Tibial nerve (tissue), 4 donors: ENCODE results near the gene PPY. TPM values are rescaled to one million over a fixed set of nuclear protein-coding genes. Genes with fewer than 3 reads are reported as not detected.

ENCODE experiments used
- DNase-seq, 2 donors: peaks; one replicate each; pipeline ENCODE4 v3.0.0-alpha.2; 2019; ENCODE audit warnings: low spot score in 2 of 2
- H3K27ac ChIP-seq, 4 donors: fragments of 200-600 bp; sonication (generic) in 3 of 4; one replicate each; pipeline ENCODE4 v1.5.1; 2017 to 2019; ENCODE audit warnings: mild to moderate bottlenecking in 1 of 4
- H3K27me3 ChIP-seq, 2 donors: fragments of 200-600 bp; sonication (generic) in 1 of 2; one replicate each; pipeline versions ENCODE4 v1.5.1 to v1.6.0; 2017 to 2019
- H3K36me3 ChIP-seq, 3 donors: fragments of 200-600 bp; sonication (generic); one replicate each; pipeline ENCODE4 v1.5.1; 2018 to 2019
- H3K4me1 ChIP-seq, 4 donors: fragments of 200-600 bp; sonication (generic) in 3 of 4; one replicate each; pipeline ENCODE4 v1.5.1; 2017 to 2019
- H3K4me3 ChIP-seq, 4 donors: fragments of 200-600 bp; sonication (generic) in 3 of 4; one replicate each; pipeline ENCODE4 v1.5.1; 2017 to 2019; ENCODE audit warnings: mild to moderate bottlenecking in 1 of 4, moderate library complexity in 1 of 4
- H3K9me3 ChIP-seq, 4 donors: fragments of 200-600 bp; sonication (generic) in 3 of 4; one replicate each; pipeline ENCODE4 v1.5.1; 2017 to 2019
- EP300 ChIP-seq, 2 donors: sonication (generic); formaldehyde crosslinking; IDR thresholded peaks; one replicate each; pipeline ENCODE4 v1.6.1; 2017; ENCODE audit warnings: antibody characterized with exemption in 2 of 2, mild to moderate bottlenecking in 1 of 2
- POLR2A ChIP-seq, 2 donors: fragments of 450-650 bp; IDR thresholded peaks; one replicate each; pipeline ENCODE4 v1.6.1; 2017; ENCODE audit warnings: antibody characterized with exemption in 2 of 2, mild to moderate bottlenecking in 2 of 2, moderate library complexity in 2 of 2
- WGBS, 2 donors: methylation state at CpG; one replicate each; pipeline ENCODE4 v1.1.5; 2018; 5-methylcytosine and 5-hydroxymethylcytosine counted together
- total RNA-seq, 4 donors: library from RNA; depleted of rRNA; stranded (reverse); fragments of >200 nt; gene quantifications; one replicate each; pipeline ENCODE4 v1.1.0, GENCODE V29; 2016
- TF ChIP-seq, protein P1 (sequence below), 5 experiments: fragments of 200-600 bp in 3 of 5; fragments of 450-650 bp in 2 of 5; sonication (generic) in 3 of 5; IDR thresholded peaks; one replicate each; pipeline ENCODE4 v1.5.1; 2016 to 2019; ENCODE audit warnings: antibody characterized with exemption in 5 of 5, mild to moderate bottlenecking in 3 of 5, moderate library complexity in 2 of 5

PPY gene
- total RNA-seq, 4 donors from 2014 or later, result not detected

DNA sequence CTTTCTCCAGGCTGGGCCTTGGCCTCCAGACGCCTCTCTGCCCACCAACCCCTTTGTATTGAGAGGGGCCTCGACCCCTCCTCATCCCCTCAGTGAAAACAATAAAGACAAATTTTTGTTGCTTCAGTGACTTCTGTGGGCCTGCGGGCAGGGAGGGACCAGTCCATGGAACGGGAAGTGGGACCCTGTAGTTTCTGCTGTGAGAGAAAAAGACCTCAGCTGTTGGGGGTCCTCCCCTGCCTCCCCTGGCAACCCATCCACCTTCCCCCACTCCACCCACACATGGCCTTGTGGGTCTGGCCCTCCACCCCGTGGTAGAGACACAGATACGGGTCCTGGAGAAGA is 3.5 kb downstream of the PPY start:
- WGBS, 2 donors, result 57 to 58% methylated on average over 6 of the region's 6 CpGs
- Histone ChIP-seq H3K27me3 (peaks cover 0 to 52% of the 10 kb centered on the region in 2 donors), H3K9me3 (no peaks in the 10 kb centered on the region), H3K27ac (no peak overlapping the region), H3K4me1 (peaks cover 0 to 8% (median 3%) of the 10 kb centered on the region in 4 donors), H3K4me3 (no peak overlapping the region), H3K36me3 (no peaks in the 10 kb centered on the region)
- DNase-seq, result no peak
- no peak for TF ChIP-seq POLR2A (IDR thresholded peaks at IDR 0.05)
- TF ChIP-seq, protein P1, sequence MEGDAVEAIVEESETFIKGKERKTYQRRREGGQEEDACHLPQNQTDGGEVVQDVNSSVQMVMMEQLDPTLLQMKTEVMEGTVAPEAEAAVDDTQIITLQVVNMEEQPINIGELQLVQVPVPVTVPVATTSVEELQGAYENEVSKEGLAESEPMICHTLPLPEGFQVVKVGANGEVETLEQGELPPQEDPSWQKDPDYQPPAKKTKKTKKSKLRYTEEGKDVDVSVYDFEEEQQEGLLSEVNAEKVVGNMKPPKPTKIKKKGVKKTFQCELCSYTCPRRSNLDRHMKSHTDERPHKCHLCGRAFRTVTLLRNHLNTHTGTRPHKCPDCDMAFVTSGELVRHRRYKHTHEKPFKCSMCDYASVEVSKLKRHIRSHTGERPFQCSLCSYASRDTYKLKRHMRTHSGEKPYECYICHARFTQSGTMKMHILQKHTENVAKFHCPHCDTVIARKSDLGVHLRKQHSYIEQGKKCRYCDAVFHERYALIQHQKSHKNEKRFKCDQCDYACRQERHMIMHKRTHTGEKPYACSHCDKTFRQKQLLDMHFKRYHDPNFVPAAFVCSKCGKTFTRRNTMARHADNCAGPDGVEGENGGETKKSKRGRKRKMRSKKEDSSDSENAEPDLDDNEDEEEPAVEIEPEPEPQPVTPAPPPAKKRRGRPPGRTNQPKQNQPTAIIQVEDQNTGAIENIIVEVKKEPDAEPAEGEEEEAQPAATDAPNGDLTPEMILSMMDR (IDR thresholded peaks at IDR 0.05), result no peak
- no peak for TF ChIP-seq EP300 (IDR thresholded peaks at IDR 0.05)

DNA sequence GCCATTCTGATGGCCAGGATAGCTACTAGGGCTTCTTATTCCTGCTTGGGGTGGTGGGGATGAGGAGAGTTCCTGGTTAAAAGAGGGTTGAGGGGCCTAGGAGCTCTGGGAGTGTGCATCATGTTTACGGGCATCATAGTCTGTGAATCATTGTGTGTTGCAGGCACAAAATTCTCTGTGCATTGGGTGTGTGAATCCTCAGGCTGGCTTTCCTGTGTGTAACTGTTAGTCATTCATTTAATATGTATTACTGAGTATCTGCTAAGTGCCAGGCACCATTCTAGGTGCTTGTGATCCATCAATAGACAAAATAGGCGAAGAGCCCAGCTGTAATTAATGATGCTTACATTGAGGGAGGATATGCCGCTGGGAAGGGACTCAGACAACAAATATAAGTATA is 5.8 kb downstream of the PPY start:
- DNase-seq, result no peak
- no peaks in the 10 kb centered on the region for H3K36me3 ChIP-seq
- H3K4me1 ChIP-seq, result peaks cover 0 to 8% (median 3%) of the 10 kb centered on the region in 4 donors
- H3K9me3 ChIP-seq, result no peaks in the 10 kb centered on the region
- H3K27ac ChIP-seq, result no peak overlapping the region
- peaks cover 0 to 68% of the 10 kb centered on the region in 2 donors for H3K27me3 ChIP-seq
- H3K4me3 ChIP-seq, result no peak overlapping the region
- no peak for TF ChIP-seq POLR2A (IDR thresholded peaks at IDR 0.05)
- TF ChIP-seq, protein P1 (IDR thresholded peaks at IDR 0.05), result no peak
- TF ChIP-seq EP300 (IDR thresholded peaks at IDR 0.05), result no peak
- WGBS, 2 donors, result 94 to 97% methylated on average over 3 of the region's 3 CpGs

DNA sequence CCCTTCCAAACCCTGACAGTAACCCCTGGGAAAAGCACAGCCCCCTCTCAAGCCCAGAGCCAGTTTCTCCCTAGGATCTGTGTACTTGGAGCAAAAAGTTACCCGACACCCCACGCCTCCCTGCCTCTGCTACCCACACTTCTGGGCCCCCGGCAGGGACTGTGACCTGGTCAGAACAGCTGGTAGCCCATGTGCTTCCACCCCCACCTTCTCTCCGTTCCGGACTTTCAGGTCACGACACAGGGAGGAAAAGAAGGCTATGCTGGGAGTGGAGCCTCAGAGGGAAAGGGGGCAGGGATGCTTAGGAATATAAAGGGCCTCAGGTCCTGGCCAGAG is 6.4 kb downstream of the PPY start:
- Histone ChIP-seq H3K27ac (no peak overlapping the region), H3K4me3 (no peak overlapping the region), H3K9me3 (no peaks in the 10 kb centered on the region), H3K27me3 (peaks cover 0 to 73% of the 10 kb centered on the region in 2 donors), H3K4me1 (peaks cover 0 to 8% (median 3%) of the 10 kb centered on the region in 4 donors), H3K36me3 (no peaks in the 10 kb centered on the region)
- no peak for TF ChIP-seq EP300 (IDR thresholded peaks at IDR 0.05)
- TF ChIP-seq, protein P1 (IDR thresholded peaks at IDR 0.05), result no peak
- TF ChIP-seq POLR2A (IDR thresholded peaks at IDR 0.05), result no peak
- no peak for DNase-seq
- WGBS, 2 donors, result 52 to 75% methylated on average over 6 of the region's 6 CpGs

DNA sequence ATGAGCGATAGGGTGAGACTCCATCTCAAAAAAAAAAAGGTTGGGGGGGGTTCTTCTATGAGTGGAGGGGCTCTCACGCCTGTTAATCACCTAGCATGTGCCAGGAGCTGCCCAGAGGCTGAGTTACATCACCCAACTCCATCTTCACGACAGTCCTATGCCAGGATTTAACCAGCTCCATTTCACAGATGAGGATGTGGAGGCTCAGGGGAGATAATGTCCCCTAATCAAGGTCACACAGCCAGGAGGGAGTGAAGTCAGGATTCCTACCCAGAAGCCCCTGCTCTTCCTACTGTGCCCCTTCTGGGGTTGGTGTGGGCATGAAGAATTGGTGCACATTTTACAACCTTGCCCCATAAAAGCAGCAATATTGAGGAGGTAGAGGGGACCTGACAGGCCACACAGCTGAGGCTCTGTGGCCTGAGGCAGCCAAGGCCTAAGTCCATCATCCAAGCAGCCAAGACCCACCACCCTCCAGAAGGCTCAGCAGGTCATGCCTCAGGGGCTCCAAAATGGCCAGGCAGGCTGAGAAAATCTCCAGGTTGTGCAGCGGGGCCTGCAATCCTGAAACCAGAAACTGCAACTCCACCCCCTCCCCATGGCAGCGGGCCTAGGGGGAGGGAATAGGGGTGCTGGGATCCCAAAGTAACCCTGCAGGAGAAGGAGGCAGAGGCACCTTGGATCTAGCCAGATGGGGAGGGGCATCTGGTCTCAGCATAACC is 6.9 kb downstream of the PPY start:
- no peak overlapping the region for H3K4me3 ChIP-seq
- no peak overlapping the region for H3K27ac ChIP-seq
- no peaks in the 10 kb centered on the region for H3K9me3 ChIP-seq
- H3K36me3 ChIP-seq, result no peaks in the 10 kb centered on the region
- WGBS, 2 donors, result 68% methylated on average over 5 of the region's 5 CpGs
- H3K4me1 ChIP-seq, result peaks cover 0 to 8% (median 3%) of the 10 kb centered on the region in 4 donors
- DNase-seq, result no peak
- H3K27me3 ChIP-seq, result peaks cover 0 to 78% of the 10 kb centered on the region in 2 donors
- TF ChIP-seq EP300 (IDR thresholded peaks at IDR 0.05), result no peak
- no peak for TF ChIP-seq POLR2A (IDR thresholded peaks at IDR 0.05)
- TF ChIP-seq, protein P1 (IDR thresholded peaks at IDR 0.05), result no peak

DNA sequence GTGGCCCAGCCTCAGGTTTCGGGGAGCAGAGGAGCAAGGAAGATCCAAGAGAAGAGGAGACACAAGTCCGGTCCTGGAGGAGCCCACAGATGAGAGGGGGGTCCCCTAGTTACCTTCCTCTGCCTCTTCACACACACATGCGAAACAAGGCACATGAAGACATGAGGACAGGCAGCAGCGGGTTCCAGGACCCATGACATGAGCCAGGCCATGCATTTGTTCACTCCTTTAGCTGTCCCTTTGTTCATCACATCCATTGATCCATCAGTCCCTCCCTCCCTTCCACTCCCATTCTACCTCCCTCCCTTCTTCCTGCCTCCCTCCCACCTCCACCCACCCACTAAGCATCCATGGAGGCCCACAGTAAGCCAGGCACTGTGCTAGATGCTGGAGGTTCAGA is 9.4 kb downstream of the PPY start:
- H3K9me3 ChIP-seq, result no peaks in the 10 kb centered on the region
- TF ChIP-seq POLR2A (IDR thresholded peaks at IDR 0.05) (no peak), EP300 (IDR thresholded peaks at IDR 0.05) (no peak)
- TF ChIP-seq, protein P1 (IDR thresholded peaks at IDR 0.05), result no peak
- H3K27me3 ChIP-seq, result peaks cover 0 to 80% of the 10 kb centered on the region in 2 donors
- no peak overlapping the region for H3K27ac ChIP-seq
- DNase-seq, result no peak
- WGBS, 2 donors, result 91 to 95% methylated on average over 4 of the region's 4 CpGs
- H3K4me1 ChIP-seq, result peaks cover 0 to 3% (median 1%) of the 10 kb centered on the region in 4 donors
- no peaks in the 10 kb centered on the region for H3K36me3 ChIP-seq
- no peak overlapping the region for H3K4me3 ChIP-seq
